Activated CD4-positive, CD25-positive, alpha-beta regulatory T cell treated with anti-CD3 and anti-CD28 coated beads, Interleukin-2, amount 50 U/mL, for 72 hours (primary cell): ENCODE results near the gene CFAP47.

Source experiments
- DNase-seq: peaks from one replicate; pipeline ENCODE4 v3.0.0; 2021

Gene CFAP47

GRCh38 chrX:36310136-36310535 lies 390.6 kb downstream of the CFAP47 start:
- DNase-seq: no peak

GRCh38 chrX:36314303-36314702 lies 394.8 kb downstream of the CFAP47 start:
- DNase-seq: no peak

DNA sequence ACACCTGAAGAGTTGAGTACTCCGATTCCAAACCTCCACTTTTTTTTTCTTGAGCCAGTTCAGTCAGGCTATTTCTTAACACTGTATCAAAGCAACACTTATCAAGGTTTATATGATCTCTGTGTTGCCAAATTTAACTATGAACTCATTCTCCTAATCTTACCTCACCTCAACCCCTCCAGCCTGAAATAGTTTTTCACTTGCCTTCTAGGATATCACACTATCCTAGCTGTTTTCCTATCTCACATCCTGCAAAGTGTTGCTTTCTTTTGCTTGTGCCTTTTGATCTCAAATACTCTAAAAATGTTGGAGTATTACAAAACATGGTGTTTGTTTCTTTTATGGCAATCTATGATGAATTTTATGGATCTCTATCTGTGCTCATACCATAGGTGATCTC lies 415.0 kb downstream of the CFAP47 start:
- no peak for DNase-seq

DNA sequence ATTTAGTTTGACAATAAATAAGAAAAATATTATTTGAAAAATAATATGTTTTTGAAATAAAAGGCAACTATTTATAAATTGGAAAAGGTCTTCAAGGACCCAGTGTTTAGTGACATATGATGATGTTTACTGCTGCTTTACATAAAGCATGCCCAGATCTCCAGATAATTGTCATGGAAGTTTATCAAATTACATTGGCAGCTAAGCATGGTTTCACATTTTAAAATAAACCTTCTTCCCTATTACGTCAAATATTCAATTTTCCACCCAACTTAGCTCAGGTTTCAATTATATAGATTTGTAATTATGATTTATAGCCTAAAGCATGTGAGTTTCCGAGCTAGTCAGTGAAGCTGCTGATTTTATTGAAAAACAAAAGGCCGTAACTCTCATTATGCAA lies 417.2 kb downstream of the CFAP47 start:
- no peak for DNase-seq

- DNase-seq: no peak
These were observed 424.8 kb downstream of the CFAP47 start for GRCh38 chrX:36344301-36344700.

DNA sequence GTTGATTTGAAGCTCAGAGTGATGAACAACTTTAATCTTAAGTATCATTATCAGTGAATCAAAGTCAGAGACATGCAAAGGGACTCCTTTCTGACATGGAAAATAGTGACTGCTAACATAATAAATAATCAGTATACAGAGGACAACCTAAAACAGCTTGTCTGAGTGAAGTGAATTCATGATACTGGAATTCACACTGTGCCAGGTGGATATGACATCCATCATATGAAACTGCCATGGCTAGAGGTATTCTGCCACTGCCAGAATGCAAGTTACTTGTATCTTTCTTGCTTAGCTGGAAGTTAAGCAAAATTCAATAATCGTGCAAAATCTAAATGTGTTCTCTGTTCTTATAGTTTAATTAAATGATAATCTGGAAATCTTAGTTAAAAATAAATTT lies 429.0 kb downstream of the CFAP47 start:
- no peak for DNase-seq

GRCh38 chrX:36357855-36358254 lies 438.3 kb downstream of the CFAP47 start:
- DNase-seq: no peak

GRCh38 chrX:36364262-36364661 lies 444.7 kb downstream of the CFAP47 start:
- DNase-seq: no peak

- no peak for DNase-seq
These were observed 464.0 kb downstream of the CFAP47 start for GRCh38 chrX:36383495-36383894.

DNA sequence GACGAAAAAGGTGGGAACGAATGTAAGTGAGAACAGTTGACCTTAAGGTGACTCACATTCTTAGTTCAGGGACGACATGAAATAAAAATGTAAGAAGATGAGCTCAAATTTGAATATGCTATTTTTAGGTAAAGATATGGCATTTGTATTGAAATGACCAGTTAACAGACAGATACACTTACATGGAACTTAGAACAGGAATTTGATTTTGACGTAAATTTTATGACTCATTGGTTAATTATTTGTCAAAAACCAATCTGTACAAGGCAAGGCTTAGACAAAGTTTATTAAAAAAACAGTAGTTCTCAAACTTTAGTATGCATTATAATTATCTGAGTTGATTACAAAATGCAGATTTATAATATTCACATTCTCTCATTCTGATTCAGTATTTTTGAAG lies 469.4 kb downstream of the CFAP47 start:
- no peak for DNase-seq

DNA sequence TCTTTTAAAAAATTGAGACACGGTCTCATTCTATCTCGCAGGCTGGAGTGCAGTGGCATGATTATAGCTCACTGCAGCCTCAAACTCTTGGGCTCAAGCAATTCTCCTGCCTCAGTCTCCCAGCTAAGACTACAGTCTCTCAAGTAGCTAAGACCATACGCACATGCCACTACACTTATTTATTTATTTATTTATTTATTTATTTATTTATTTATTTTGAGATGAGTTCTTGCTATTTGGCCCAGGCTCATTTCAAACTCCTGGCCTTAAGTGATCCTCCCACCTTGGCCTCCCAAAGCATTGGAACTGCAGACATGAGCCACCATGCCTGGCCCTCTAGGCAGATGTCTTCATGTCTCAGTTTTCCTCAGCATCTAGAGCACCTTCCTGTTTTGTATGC lies 482.2 kb downstream of the CFAP47 start:
- DNase-seq: no peak

GRCh38 chrX:36407836-36408235 lies 488.3 kb downstream of the CFAP47 start:
- DNase-seq: no peak

GRCh38 chrX:36414056-36414455 lies 494.5 kb downstream of the CFAP47 start:
- DNase-seq: no peak

- DNase-seq: no peak
These were observed 502.8 kb downstream of the CFAP47 start for GRCh38 chrX:36422368-36422767.

DNA sequence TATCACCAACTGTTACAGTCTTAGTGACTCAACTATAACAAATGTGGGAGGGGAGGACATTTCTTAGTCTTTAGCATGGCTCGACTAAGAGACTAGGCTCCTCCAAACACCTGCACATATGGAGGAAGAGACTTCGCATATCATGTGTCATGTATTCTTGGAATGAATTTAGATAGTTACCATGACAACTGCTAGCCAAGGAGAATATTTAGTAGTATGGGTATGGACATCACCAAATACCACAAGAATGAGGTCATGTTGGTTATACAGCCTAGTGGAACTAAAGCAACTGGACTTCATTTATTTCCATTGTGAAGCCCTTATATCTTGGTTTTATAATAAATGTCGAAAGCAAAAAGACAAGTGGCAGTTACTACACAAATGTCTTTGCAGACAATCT lies 512.3 kb downstream of the CFAP47 start:
- no peak for DNase-seq

DNA sequence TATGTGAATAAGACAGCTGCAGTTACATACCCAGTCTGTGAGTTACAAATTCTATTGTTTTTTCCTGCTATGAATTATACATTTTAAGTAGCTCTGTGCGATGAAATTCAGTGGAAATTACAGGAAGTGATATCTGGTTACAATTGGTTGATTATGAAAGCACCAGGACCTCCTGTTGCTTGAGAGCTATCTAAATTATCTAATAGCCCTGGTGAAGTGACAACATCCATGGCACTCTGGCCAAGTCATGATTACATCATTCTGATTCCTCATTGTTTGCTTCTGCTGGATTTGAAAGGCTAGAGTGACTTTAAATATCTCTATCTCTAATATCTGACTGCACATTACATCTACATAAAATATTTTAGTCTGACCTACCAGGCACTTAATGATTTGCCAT lies 515.0 kb downstream of the CFAP47 start:
- no peak for DNase-seq
